ENCODE data around the gene RAP2B. TPM values are rescaled to one million over a fixed set of nuclear protein-coding genes. Genes with fewer than 3 reads are reported as not detected.

The RAP2B gene
- total and polyA plus RNA-seq, 2 of the 13 experiments (the other 11 are each of a cell fraction or from before 2014, with no cell fraction given) = 6.4 to 7.1 TPM

DNA sequence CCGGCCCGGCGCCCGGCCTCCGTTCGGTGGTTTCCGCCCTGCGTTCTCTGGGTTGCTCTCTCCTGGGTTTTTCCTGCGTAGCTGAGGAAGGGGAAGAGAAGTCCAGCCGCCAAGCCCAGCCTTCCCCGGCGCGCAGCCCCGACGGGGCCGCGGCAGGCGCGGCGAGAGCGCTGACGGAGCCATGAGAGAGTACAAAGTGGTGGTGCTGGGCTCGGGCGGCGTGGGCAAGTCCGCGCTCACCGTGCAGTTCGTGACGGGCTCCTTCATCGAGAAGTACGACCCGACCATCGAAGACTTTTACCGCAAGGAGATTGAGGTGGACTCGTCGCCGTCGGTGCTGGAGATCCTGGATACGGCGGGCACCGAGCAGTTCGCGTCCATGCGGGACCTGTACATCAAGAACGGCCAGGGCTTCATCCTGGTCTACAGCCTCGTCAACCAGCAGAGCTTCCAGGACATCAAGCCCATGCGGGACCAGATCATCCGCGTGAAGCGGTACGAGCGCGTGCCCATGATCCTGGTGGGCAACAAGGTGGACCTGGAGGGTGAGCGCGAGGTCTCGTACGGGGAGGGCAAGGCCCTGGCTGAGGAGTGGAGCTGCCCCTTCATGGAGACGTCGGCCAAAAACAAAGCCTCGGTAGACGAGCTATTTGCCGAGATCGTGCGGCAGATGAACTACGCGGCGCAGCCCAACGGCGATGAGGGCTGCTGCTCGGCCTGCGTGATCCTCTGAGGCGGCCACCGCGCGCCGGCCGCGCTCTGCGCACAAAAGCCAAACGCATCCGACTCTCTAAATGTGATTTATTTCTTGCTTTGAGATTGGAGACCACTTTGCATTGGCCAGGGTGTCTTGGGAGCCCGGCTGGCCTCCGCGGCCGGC, 727 bp downstream of the RAP2B start (continued):
- TF ChIP-seq ZSCAN25 (CRISPR knock-in tag; IDR thresholded peaks at IDR 0.05) = peak; percentile 60; the same call in 1 of the 2 replicates
- no peak for TF ChIP-seq NCOA5 (CRISPR knock-in tag; IDR thresholded peaks at IDR 0.05)
- 0 out of 2 replicates have a peak, but pooled peaks have one; percentile 11 for TF ChIP-seq ZNF549 (CRISPR knock-in tag; IDR thresholded peaks at IDR 0.05)
- TF ChIP-seq GZF1 (CRISPR knock-in tag; IDR thresholded peaks at IDR 0.05) = peak; percentile 70; the same call in 1 of the 2 replicates
- TF ChIP-seq SATB2 (CRISPR knock-in tag; IDR thresholded peaks at IDR 0.05) = no peak
- peak; percentile 28 for TF ChIP-seq SAP130 (CRISPR knock-in tag; IDR thresholded peaks at IDR 0.05; ENCODE audit: low read depth)
- TF ChIP-seq, protein P1, sequence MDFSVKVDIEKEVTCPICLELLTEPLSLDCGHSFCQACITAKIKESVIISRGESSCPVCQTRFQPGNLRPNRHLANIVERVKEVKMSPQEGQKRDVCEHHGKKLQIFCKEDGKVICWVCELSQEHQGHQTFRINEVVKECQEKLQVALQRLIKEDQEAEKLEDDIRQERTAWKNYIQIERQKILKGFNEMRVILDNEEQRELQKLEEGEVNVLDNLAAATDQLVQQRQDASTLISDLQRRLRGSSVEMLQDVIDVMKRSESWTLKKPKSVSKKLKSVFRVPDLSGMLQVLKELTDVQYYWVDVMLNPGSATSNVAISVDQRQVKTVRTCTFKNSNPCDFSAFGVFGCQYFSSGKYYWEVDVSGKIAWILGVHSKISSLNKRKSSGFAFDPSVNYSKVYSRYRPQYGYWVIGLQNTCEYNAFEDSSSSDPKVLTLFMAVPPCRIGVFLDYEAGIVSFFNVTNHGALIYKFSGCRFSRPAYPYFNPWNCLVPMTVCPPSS (IDR thresholded peaks at IDR 0.05) = no peak
- TF ChIP-seq ZNF724P (CRISPR knock-in tag; IDR thresholded peaks at IDR 0.05; ENCODE audit: borderline replicate concordance) = 0 out of 2 replicates have a peak, but pooled peaks have one; percentile 18
- TF ChIP-seq GPN1 (CRISPR knock-in tag; IDR thresholded peaks at IDR 0.05; ENCODE audit: borderline replicate concordance) = 0 out of 2 replicates have a peak, but pooled peaks have one; percentile 12
- TF ChIP-seq EEA1 (CRISPR knock-in tag; IDR thresholded peaks at IDR 0.05; ENCODE audit: borderline replicate concordance) = peak; percentile 62; the same call in 1 of the 2 replicates
- TF ChIP-seq HNRNPLL (IDR thresholded peaks at IDR 0.05; ENCODE audit: low read depth, low read length, poor library complexity, severe bottlenecking) = peak; percentile 70
- TF ChIP-seq IKZF4 (CRISPR knock-in tag; IDR thresholded peaks at IDR 0.05; ENCODE audit: borderline replicate concordance, low read depth, not compliant biosample characterization) = peak; percentile 34
- 0 out of 2 replicates have a peak, but pooled peaks have one; percentile 24 for TF ChIP-seq HNRNPL (IDR thresholded peaks at IDR 0.05; ENCODE audit: low read depth, low read length)
- TF ChIP-seq, protein P2, sequence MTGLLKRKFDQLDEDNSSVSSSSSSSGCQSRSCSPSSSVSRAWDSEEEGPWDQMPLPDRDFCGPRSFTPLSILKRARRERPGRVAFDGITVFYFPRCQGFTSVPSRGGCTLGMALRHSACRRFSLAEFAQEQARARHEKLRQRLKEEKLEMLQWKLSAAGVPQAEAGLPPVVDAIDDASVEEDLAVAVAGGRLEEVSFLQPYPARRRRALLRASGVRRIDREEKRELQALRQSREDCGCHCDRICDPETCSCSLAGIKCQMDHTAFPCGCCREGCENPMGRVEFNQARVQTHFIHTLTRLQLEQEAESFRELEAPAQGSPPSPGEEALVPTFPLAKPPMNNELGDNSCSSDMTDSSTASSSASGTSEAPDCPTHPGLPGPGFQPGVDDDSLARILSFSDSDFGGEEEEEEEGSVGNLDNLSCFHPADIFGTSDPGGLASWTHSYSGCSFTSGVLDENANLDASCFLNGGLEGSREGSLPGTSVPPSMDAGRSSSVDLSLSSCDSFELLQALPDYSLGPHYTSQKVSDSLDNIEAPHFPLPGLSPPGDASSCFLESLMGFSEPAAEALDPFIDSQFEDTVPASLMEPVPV (CRISPR knock-in tag; IDR thresholded peaks at IDR 0.05) = peak; percentile 33; the same call in 1 of the 2 replicates
- TF ChIP-seq, protein P3, sequence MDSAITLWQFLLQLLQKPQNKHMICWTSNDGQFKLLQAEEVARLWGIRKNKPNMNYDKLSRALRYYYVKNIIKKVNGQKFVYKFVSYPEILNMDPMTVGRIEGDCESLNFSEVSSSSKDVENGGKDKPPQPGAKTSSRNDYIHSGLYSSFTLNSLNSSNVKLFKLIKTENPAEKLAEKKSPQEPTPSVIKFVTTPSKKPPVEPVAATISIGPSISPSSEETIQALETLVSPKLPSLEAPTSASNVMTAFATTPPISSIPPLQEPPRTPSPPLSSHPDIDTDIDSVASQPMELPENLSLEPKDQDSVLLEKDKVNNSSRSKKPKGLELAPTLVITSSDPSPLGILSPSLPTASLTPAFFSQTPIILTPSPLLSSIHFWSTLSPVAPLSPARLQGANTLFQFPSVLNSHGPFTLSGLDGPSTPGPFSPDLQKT (CRISPR knock-in tag; IDR thresholded peaks at IDR 0.05; ENCODE audit: borderline replicate concordance) = no peak
- TF ChIP-seq DMAP1 (CRISPR knock-in tag; IDR thresholded peaks at IDR 0.05) = peak; percentile 8; the same call in 1 of the 2 replicates
- TF ChIP-seq ZNF773 (CRISPR knock-in tag; IDR thresholded peaks at IDR 0.05; ENCODE audit: borderline replicate concordance) = 0 out of 2 replicates have a peak, but pooled peaks have one; percentile 54
- TF ChIP-seq, protein P4, sequence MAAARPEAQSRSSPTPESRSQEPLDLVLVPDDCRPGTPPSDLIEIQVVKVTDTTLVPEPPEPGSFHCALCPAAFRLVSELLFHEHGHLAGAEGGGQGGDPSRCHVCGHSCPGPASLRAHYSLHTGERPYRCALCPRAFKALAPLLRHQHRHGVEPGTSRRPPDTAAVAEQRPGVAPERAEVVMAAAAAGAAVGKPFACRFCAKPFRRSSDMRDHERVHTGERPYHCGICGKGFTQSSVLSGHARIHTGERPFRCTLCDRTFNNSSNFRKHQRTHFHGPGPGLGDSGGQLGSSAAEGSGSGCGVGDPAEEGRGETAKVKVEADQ (CRISPR knock-in tag; IDR thresholded peaks at IDR 0.05; ENCODE audit: borderline replicate concordance) = peak; percentile 24; the same call in 1 of the 2 replicates
- 0 out of 2 replicates have a peak, but pooled peaks have one; percentile 11 for TF ChIP-seq ZFP91 (CRISPR knock-in tag; IDR thresholded peaks at IDR 0.05; ENCODE audit: borderline replicate concordance)
- TF ChIP-seq NFKB2 (CRISPR knock-in tag; IDR thresholded peaks at IDR 0.05; ENCODE audit: borderline replicate concordance) = peak; percentile 9; the same call in 1 of the 2 replicates
- TF ChIP-seq ZNF230 (CRISPR knock-in tag; IDR thresholded peaks at IDR 0.05) = no peak
